GM10266 (cell line): ENCODE measurements around the gene DMRTA2.

Experiments
- DNase-seq: peaks from one replicate; pipeline ENCODE4 v3.0.0; 2012; ENCODE audit errors: extremely low spot score
- TF ChIP-seq, protein P1 (sequence below): IDR thresholded peaks from 2 replicates; pipeline ENCODE4 v1.5.1; 2012; ENCODE audit warnings: mild to moderate bottlenecking, low read depth; ENCODE audit not compliant: control insufficient read depth, insufficient read depth; ENCODE audit errors: missing control alignments

Gene DMRTA2

DNA sequence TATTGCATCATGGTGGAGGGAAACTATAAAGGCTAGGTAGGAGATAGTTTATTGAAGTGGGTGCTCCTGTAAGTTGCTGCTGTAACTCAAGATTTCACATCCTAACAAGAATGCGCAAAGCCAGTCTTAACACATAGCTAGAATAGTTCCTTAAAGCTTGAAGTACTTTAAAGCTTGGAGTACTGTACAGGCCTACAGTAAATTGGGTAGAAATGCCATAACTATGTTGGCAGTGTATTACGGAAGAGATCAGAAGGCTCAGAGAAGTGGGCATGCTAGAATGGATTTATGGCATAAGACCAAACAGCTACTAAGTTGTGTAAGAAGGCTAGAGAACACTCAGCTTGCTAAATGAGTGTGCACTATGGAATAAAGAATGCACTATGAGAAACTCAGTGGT is 44.5 kb downstream of the DMRTA2 start:
- DNase-seq, result no peak
- TF ChIP-seq, protein P1, sequence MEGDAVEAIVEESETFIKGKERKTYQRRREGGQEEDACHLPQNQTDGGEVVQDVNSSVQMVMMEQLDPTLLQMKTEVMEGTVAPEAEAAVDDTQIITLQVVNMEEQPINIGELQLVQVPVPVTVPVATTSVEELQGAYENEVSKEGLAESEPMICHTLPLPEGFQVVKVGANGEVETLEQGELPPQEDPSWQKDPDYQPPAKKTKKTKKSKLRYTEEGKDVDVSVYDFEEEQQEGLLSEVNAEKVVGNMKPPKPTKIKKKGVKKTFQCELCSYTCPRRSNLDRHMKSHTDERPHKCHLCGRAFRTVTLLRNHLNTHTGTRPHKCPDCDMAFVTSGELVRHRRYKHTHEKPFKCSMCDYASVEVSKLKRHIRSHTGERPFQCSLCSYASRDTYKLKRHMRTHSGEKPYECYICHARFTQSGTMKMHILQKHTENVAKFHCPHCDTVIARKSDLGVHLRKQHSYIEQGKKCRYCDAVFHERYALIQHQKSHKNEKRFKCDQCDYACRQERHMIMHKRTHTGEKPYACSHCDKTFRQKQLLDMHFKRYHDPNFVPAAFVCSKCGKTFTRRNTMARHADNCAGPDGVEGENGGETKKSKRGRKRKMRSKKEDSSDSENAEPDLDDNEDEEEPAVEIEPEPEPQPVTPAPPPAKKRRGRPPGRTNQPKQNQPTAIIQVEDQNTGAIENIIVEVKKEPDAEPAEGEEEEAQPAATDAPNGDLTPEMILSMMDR, result no peak

DNA sequence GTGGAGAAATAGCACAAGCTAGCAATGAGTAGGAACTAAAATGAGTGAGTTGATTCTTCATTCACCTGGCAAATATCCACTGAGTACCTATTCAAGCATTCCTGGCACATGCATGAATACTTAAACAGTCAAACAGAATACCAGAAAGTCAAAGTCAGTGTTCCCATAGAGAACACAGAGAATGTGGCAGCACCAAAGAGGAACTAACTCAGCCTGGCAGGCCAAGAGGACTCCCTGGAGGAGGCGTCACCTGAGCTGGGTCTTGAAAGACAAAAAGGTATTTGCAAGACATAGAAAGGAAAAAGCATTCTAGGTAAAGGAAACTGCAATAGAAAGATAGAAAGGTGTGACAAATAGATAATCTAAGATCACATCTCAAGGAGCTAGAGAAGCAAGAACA is 49.7 kb downstream of the DMRTA2 start:
- DNase-seq, result no peak
- TF ChIP-seq, protein P1, result no peak

DNA sequence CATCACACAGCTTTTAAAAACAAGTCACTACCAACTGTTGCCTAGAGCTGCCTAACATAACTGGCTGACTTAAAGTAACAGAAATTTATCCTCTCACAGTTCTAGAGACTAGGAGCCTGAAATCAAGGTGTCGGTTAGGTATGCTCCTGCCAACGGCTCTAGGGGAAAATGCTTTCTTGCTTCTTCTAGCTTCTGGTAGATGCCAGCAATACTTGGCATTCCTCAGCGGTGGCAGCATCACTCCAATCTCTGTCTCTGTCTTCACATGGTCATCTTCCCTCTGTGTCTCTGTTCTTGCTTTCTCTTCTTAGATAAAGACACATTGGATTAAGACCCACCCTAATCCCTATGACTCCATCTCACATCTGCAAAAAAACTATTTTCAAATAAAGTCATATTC is 51.5 kb downstream of the DMRTA2 start:
- TF ChIP-seq, protein P1, result no peak

DNA sequence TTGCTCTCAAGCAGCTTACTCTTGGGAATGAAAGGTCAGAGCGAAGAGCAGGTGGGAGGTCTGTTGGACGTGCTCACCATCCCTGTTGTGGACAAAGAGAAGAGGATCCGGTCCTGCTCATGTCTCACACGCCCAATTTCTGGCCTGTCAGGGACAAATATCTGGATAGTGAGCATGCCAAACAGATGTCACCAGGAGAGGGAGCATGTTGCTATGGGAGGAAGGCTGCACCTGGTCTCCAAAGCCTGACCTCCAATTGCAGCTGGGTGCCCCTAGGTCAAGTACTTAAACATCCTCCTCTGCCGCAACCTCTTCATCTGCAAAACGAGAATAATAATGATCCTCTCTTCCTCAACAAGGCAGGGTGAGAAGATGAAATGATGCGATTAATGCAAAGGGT is 53.4 kb downstream of the DMRTA2 start:
- TF ChIP-seq, protein P1, result peak; percentile 18
- no peak for DNase-seq

More for the DNA sequence above, 51.5 kb downstream of the DMRTA2 start:
- DNase-seq, result no peak

DNA sequence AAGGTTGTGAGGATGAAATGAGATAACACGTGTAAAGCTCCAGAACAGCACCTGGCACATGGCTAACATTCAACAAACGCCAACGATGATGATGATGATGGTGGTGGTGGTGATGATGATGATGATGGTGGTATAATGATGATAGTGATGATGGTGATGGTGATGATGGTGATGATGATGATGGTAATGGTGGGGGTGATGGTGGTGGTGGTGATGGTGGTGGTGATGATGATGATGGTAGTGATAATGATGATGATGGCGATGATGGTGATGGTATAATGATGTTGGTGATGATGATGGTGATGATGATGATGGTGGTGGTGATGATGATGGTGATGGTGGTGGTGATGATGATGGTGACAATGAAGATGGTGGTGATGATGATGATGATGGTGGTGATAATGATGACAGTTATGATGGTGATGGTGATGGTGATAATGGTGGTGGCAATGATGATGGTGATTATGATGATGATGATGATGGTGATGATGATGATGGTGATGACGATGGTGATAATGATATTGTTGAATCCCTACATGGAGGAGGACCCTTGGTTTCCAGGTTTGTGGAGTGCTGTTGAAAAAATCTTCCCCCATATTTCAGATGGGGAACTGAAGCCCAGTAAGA is 54.1 kb downstream of the DMRTA2 start:
- TF ChIP-seq, protein P1, result no peak
- DNase-seq, result no peak

DNA sequence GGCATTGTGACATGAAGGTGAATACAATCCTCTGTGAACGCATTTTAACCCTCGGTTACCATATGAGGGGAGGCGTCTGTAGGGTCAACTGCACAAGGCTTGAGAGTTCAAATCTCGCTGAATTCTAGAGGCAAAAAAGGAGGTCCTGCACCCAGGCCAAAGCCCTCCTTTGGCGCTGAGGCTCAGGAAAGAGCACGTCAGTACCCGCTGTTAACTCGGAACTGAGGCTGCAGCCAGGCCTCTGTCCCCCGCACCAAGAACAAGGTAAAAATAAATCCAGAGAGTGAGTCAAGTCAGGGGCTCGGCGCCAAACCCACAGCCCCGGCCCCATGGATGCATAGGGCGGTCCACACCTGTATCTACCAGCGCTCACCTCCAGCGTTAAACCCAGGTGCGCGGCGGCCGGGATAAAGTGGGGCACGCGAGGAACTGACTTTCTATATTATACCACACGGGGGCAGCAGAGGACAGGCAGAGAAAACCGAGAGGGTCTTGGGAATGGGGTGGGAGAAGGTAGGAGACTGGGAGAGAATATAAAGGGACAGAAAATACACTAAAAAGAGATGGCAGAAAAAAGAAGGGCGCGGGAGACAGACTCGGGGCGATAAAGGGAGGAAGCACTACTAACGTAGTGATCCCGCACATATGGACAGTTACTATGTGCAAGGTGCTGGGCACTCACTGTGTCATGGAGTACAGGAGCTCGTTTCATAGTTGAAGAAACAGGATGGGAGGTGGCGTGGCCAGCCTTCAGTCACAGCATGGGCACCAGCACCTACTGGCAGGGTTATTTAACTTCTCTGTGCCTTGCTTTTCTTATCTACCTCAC is 54.9 kb downstream of the DMRTA2 start:
- DNase-seq, result peak; percentile 64
- TF ChIP-seq, protein P1, result peak; percentile 76
